Measurements from ENCODE around the gene PIP4K2C.

- TF ChIP-seq EP300 (IDR thresholded peaks at IDR 0.05; ENCODE audit: low read depth) (no peak), CTCF (IDR thresholded peaks at IDR 0.05) (no peak), POLR2A (IDR thresholded peaks at IDR 0.05) (no peak)
Measured at GRCh38 chr12:57554453-57554852, 36.5 kb upstream of the PIP4K2C start.
